GM23338 (cell line): ENCODE data around the gene SSR4. TPM values are rescaled to one million over a fixed set of nuclear protein-coding genes. Genes with fewer than 3 reads are reported as not detected.

Experiments used
- ATAC-seq: fragments of 200-7000 bp; cut with Tn5 transposase; 3 replicates; pipeline ENCODE4 v1.9.1; 2020
- DNase-seq: peaks from one replicate; pipeline ENCODE4 v3.0.0-alpha.2; 2015; ENCODE audit warnings: low spot score
- H2AFZ ChIP-seq: fragments of 200-600 bp; sonication (generic); 2 replicates; pipeline ENCODE4 v1.8.0; 2016; ENCODE audit warnings: antibody characterized with exemption, mild to moderate bottlenecking, moderate library complexity
- H3F3A ChIP-seq: fragments of 200-600 bp; sonication (generic); replicated peaks from 2 replicates; pipeline ENCODE4 v1.8.0; 2017; ENCODE audit warnings: antibody characterized with exemption, mixed run types, low read depth
- H3K27ac ChIP-seq: fragments of 200-600 bp; sonication (generic); 2 replicates; pipeline ENCODE4 v1.6.1; 2016; ENCODE audit warnings: low read depth
- H3K27me3 ChIP-seq: fragments of 200-600 bp; sonication (generic); 2 replicates; pipeline ENCODE4 v1.8.0; 2016; ENCODE audit warnings: mild to moderate bottlenecking, mixed run types, moderate library complexity; ENCODE audit not compliant: insufficient read depth
- H3K36me3 ChIP-seq: fragments of 200-600 bp; sonication (generic); 2 replicates; pipeline ENCODE4 v1.8.0; 2016; ENCODE audit warnings: mild to moderate bottlenecking; ENCODE audit not compliant: insufficient read depth
- H3K4me1 ChIP-seq: fragments of 200-600 bp; sonication (generic); 2 replicates; pipeline ENCODE4 v1.8.0; 2016; ENCODE audit warnings: mild to moderate bottlenecking, moderate library complexity; ENCODE audit not compliant: insufficient read depth
- H3K4me2 ChIP-seq: fragments of 200-600 bp; sonication (generic); 2 replicates; pipeline ENCODE4 v1.7.1; 2017; ENCODE audit warnings: mixed run types
- H3K4me3 ChIP-seq: fragments of 200-600 bp; sonication (generic); 2 replicates; pipeline ENCODE4 v1.6.1; 2016; ENCODE audit warnings: mixed run types
- H3K79me2 ChIP-seq: fragments of 200-600 bp; sonication (generic); replicated peaks from 2 replicates; pipeline ENCODE4 v1.8.0; 2017; ENCODE audit warnings: mild to moderate bottlenecking; ENCODE audit not compliant: insufficient read depth
- H3K9me2 ChIP-seq: fragments of 200-600 bp; sonication (generic); 2 replicates; pipeline ENCODE4 v1.8.0; 2017; ENCODE audit not compliant: insufficient read depth
- H4K20me1 ChIP-seq: fragments of 200-600 bp; sonication (generic); replicated peaks from 2 replicates; pipeline ENCODE4 v1.8.0; 2017; ENCODE audit warnings: mild to moderate bottlenecking; ENCODE audit not compliant: insufficient read depth
- H3K27ac Mint-ChIP-seq: 2 replicates; pipeline ENCODE4 v1.8.0; 2020; ENCODE audit warnings: inconsistent platforms, mild to moderate bottlenecking, moderate library complexity, mixed read lengths
- H3K27me3 Mint-ChIP-seq: 3 replicates; pipeline ENCODE4 v1.8.0; 2022; ENCODE audit warnings: low read depth, mild to moderate bottlenecking, moderate library complexity, mixed read lengths, inconsistent platforms; ENCODE audit not compliant: insufficient read depth, poor library complexity
- H3K36me3 Mint-ChIP-seq: 3 replicates; pipeline ENCODE4 v1.8.0; 2021; ENCODE audit warnings: low read depth, mild to moderate bottlenecking, inconsistent platforms, moderate library complexity, mixed read lengths
- H3K4me1 Mint-ChIP-seq: 3 replicates; pipeline ENCODE4 v1.8.0; 2020; ENCODE audit warnings: mild to moderate bottlenecking, inconsistent platforms, mixed read lengths
- H3K4me3 Mint-ChIP-seq: 3 replicates; pipeline ENCODE4 v1.8.0; 2021; ENCODE audit warnings: moderate library complexity, mild to moderate bottlenecking, inconsistent platforms, mixed read lengths
- H3K9me3 Mint-ChIP-seq: 3 replicates; pipeline ENCODE4 v1.8.0; 2020; ENCODE audit warnings: moderate library complexity, mild to moderate bottlenecking, inconsistent platforms, mixed read lengths
- CREB1 ChIP-seq: fragments of 250-450 bp; sonication (Bioruptor Pico); IDR thresholded peaks from 2 replicates; pipeline ENCODE4 v1.5.0; 2020; ENCODE audit warnings: low read depth, mild to moderate bottlenecking, moderate library complexity
- ETS1 ChIP-seq: IDR thresholded peaks from 2 replicates; pipeline ENCODE4 v1.6.1; 2016; ENCODE audit warnings: antibody characterized with exemption
- EZH2 ChIP-seq: fragments of 200-600 bp; sonication (generic); IDR thresholded peaks from one replicate; pipeline ENCODE4 v1.8.0; 2017; ENCODE audit warnings: antibody characterized with exemption, mild to moderate bottlenecking, low read depth; ENCODE audit not compliant: unreplicated experiment
- EZH2phosphoT487 ChIP-seq: fragments of 200-600 bp; sonication (generic); IDR thresholded peaks from one replicate; pipeline ENCODE4 v1.8.1; 2018; ENCODE audit warnings: antibody characterized with exemption; ENCODE audit not compliant: unreplicated experiment
- JUNB ChIP-seq: IDR thresholded peaks from one replicate; pipeline ENCODE4 v1.6.1; 2016; ENCODE audit warnings: antibody characterized with exemption; ENCODE audit not compliant: unreplicated experiment
- NANOG ChIP-seq: IDR thresholded peaks from 2 replicates; pipeline ENCODE4 v1.6.1; 2016; ENCODE audit warnings: antibody characterized with exemption, borderline replicate concordance
- POLR2AphosphoS5 ChIP-seq: IDR thresholded peaks from 2 replicates; pipeline ENCODE4 v1.6.1; 2016; ENCODE audit warnings: antibody characterized with exemption, low read depth
- STAT1 ChIP-seq: IDR thresholded peaks from one replicate; pipeline ENCODE4 v1.6.1; 2016; ENCODE audit warnings: antibody characterized with exemption; ENCODE audit not compliant: unreplicated experiment
- ZNF114 ChIP-seq: fragments of 250-450 bp; sonication (Bioruptor Pico); IDR thresholded peaks from 2 replicates; pipeline ENCODE4 v1.5.0; 2020; ENCODE audit warnings: mild to moderate bottlenecking, moderate library complexity
- ZNF331 ChIP-seq: fragments of 250-450 bp; sonication (Bioruptor Pico); IDR thresholded peaks from 2 replicates; pipeline ENCODE4 v1.5.0; 2020; ENCODE audit warnings: low read depth, mild to moderate bottlenecking, moderate library complexity
- ZNF462 ChIP-seq: fragments of 250-450 bp; sonication (Bioruptor Pico); IDR thresholded peaks from 2 replicates; pipeline ENCODE4 v1.5.0; 2020; ENCODE audit warnings: mild to moderate bottlenecking, moderate library complexity
- polyA plus RNA-seq: library from polyadenylated mRNA; unstranded; fragments of >200 nt; fragmentation: Nextera tagmentation; extraction: Ambion mirVana; gene quantifications from 2 replicates; pipeline ENCODE4 v1.2.1, GENCODE V29; 2016
- total RNA-seq: library from RNA; depleted of rRNA; stranded (reverse); fragments of >200 nt; shearing (Covaris generic); gene quantifications from 2 replicates; pipeline ENCODE4 v1.2.3, GENCODE V29; 2014
- TF ChIP-seq, protein P1 (sequence below), 2 experiments: fragments of 200-600 bp in 1 of 2; sonication (generic) in 1 of 2; conservative IDR thresholded peaks; 2 replicates each; pipeline versions ENCODE4 v1.5.1 to v1.6.1; 2016 to 2017; ENCODE audit warnings: antibody characterized with exemption in 2 of 2, low read depth in 2 of 2, mild to moderate bottlenecking in 2 of 2, moderate library complexity in 1 of 2
- TF ChIP-seq, protein P2 (sequence below): IDR thresholded peaks from one replicate; pipeline ENCODE4 v1.6.1; 2018; ENCODE audit warnings: antibody characterized with exemption; ENCODE audit not compliant: unreplicated experiment

SSR4 gene
- total and polyA plus RNA-seq, 2 experiments from 2014 or later, result 107 to 352 TPM

- H3K36me3 Mint-ChIP-seq, result peaks cover 3% of the 10 kb centered on the region; the same call in 1 of the 3 replicates
- Histone ChIP-seq H3K36me3 (no peaks in the 10 kb centered on the region), H3K4me2 (no peak overlapping the region), H3F3A (no peaks in the 10 kb centered on the region), H2AFZ (no peak overlapping the region), H3K27ac (no peak overlapping the region), H4K20me1 (no peaks in the 10 kb centered on the region), H3K4me1 (no peaks in the 10 kb centered on the region), H3K79me2 (no peaks in the 10 kb centered on the region), H3K27me3 (no peaks in the 10 kb centered on the region), H3K4me3 (no peak overlapping the region), H3K9me2 (no peaks in the 10 kb centered on the region)
- no peak overlapping the region for H3K4me3 Mint-ChIP-seq
- no peak for TF ChIP-seq ZNF331 (CRISPR knock-in tag)
- no peak for TF ChIP-seq EZH2
- TF ChIP-seq, protein P1, sequence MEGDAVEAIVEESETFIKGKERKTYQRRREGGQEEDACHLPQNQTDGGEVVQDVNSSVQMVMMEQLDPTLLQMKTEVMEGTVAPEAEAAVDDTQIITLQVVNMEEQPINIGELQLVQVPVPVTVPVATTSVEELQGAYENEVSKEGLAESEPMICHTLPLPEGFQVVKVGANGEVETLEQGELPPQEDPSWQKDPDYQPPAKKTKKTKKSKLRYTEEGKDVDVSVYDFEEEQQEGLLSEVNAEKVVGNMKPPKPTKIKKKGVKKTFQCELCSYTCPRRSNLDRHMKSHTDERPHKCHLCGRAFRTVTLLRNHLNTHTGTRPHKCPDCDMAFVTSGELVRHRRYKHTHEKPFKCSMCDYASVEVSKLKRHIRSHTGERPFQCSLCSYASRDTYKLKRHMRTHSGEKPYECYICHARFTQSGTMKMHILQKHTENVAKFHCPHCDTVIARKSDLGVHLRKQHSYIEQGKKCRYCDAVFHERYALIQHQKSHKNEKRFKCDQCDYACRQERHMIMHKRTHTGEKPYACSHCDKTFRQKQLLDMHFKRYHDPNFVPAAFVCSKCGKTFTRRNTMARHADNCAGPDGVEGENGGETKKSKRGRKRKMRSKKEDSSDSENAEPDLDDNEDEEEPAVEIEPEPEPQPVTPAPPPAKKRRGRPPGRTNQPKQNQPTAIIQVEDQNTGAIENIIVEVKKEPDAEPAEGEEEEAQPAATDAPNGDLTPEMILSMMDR (conservative IDR thresholded peaks at IDR 0.05; ENCODE audit: low read depth in 2 of 2), result no peak
- no peak for TF ChIP-seq ZNF114 (CRISPR knock-in tag)
- TF ChIP-seq NANOG, result no peak
- no peak for TF ChIP-seq CREB1 (CRISPR knock-in tag)
- TF ChIP-seq STAT1, result no peak
- TF ChIP-seq EZH2phosphoT487, result no peak
- TF ChIP-seq POLR2AphosphoS5, result no peak
- no peak for TF ChIP-seq JUNB
- TF ChIP-seq ETS1, result no peak
- no peak for TF ChIP-seq ZNF462 (CRISPR knock-in tag)
- TF ChIP-seq, protein P2, sequence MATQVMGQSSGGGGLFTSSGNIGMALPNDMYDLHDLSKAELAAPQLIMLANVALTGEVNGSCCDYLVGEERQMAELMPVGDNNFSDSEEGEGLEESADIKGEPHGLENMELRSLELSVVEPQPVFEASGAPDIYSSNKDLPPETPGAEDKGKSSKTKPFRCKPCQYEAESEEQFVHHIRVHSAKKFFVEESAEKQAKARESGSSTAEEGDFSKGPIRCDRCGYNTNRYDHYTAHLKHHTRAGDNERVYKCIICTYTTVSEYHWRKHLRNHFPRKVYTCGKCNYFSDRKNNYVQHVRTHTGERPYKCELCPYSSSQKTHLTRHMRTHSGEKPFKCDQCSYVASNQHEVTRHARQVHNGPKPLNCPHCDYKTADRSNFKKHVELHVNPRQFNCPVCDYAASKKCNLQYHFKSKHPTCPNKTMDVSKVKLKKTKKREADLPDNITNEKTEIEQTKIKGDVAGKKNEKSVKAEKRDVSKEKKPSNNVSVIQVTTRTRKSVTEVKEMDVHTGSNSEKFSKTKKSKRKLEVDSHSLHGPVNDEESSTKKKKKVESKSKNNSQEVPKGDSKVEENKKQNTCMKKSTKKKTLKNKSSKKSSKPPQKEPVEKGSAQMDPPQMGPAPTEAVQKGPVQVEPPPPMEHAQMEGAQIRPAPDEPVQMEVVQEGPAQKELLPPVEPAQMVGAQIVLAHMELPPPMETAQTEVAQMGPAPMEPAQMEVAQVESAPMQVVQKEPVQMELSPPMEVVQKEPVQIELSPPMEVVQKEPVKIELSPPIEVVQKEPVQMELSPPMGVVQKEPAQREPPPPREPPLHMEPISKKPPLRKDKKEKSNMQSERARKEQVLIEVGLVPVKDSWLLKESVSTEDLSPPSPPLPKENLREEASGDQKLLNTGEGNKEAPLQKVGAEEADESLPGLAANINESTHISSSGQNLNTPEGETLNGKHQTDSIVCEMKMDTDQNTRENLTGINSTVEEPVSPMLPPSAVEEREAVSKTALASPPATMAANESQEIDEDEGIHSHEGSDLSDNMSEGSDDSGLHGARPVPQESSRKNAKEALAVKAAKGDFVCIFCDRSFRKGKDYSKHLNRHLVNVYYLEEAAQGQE, result no peak
- no peak overlapping the region for H3K27ac Mint-ChIP-seq
- H3K27me3 Mint-ChIP-seq, result peaks cover 7% of the 10 kb centered on the region
- H3K4me1 Mint-ChIP-seq, result peaks cover 7% of the 10 kb centered on the region; the same call in 2 of the 3 replicates
- no peak for ATAC-seq
- no peak for DNase-seq
- H3K9me3 Mint-ChIP-seq, result no peaks in the 10 kb centered on the region
Measured at GRCh38 chrX:153782871-153783270, 11.6 kb upstream of the SSR4 start.
